Measurements from ENCODE around the gene SHROOM2. TPM values are rescaled to one million over a fixed set of nuclear protein-coding genes. Genes with fewer than 3 reads are reported as not detected.
A peak's percentile ranks its signal among the peaks of the same experiment; 100 is the strongest.

Gene SHROOM2
- total and polyA plus RNA-seq, 9 of the 15 experiments (the other 6 are each of a cell fraction or from before 2014, with no cell fraction given) = not detected

DNA sequence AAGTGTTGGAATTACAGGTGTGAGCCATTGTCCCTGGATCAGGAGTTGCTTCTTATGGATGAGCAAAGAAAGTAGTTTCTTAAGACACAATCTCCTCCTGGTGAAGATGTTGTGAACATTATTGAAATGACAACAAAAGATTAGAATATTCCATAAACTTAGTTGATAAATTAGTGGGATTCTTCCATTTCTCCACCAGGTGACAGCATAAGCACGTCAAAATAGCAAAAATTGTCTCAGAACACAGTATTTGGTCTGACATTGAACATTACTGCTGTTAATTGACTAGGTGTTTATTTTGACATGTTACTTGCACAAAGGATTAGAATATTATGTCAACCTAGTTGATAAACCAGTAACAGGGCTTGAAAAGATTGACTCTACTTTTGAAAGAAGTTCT is 202.5 kb downstream of the SHROOM2 start (continued):
- TF ChIP-seq, protein P1, sequence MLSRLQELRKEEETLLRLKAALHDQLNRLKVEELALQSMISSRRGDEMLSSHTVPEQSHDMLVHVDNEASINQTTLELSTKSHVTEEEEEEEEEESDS (CRISPR knock-in tag; IDR thresholded peaks at IDR 0.05) = no peak
- 0 out of 2 replicates have a peak, but pooled peaks have one; percentile 7 for TF ChIP-seq SMC3 (conservative IDR thresholded peaks at IDR 0.05; ENCODE audit: insufficient read depth, low read depth, low read length)
- TF ChIP-seq, protein P2, sequence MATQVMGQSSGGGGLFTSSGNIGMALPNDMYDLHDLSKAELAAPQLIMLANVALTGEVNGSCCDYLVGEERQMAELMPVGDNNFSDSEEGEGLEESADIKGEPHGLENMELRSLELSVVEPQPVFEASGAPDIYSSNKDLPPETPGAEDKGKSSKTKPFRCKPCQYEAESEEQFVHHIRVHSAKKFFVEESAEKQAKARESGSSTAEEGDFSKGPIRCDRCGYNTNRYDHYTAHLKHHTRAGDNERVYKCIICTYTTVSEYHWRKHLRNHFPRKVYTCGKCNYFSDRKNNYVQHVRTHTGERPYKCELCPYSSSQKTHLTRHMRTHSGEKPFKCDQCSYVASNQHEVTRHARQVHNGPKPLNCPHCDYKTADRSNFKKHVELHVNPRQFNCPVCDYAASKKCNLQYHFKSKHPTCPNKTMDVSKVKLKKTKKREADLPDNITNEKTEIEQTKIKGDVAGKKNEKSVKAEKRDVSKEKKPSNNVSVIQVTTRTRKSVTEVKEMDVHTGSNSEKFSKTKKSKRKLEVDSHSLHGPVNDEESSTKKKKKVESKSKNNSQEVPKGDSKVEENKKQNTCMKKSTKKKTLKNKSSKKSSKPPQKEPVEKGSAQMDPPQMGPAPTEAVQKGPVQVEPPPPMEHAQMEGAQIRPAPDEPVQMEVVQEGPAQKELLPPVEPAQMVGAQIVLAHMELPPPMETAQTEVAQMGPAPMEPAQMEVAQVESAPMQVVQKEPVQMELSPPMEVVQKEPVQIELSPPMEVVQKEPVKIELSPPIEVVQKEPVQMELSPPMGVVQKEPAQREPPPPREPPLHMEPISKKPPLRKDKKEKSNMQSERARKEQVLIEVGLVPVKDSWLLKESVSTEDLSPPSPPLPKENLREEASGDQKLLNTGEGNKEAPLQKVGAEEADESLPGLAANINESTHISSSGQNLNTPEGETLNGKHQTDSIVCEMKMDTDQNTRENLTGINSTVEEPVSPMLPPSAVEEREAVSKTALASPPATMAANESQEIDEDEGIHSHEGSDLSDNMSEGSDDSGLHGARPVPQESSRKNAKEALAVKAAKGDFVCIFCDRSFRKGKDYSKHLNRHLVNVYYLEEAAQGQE (IDR thresholded peaks at IDR 0.05; ENCODE audit: borderline replicate concordance) = peak; percentile 31; the same call in 1 of the 2 replicates
- TF ChIP-seq, protein P2 (CRISPR knock-in tag; IDR thresholded peaks at IDR 0.05; ENCODE audit: low read depth) = no peak
